GM12878 (cell line): Measurements from ENCODE around the gene TSPAN19. TPM values are rescaled to one million over a fixed set of nuclear protein-coding genes. Genes with fewer than 3 reads are reported as not detected.
"Not testable (repeated sequence)": the region's sequence is repeated elsewhere in the genome, so short reads cannot be mapped to it uniquely, and the experiment has no call there.

Experiments
- ATAC-seq: fragments of 200-7000 bp; cut with Tn5 transposase; 3 replicates; pipeline ENCODE4 v1.9.1; 2020; ENCODE audit warnings: mild to moderate bottlenecking, moderate library complexity
- BruUV-seq: library from RNA; stranded (reverse); fragments of 400-500 nt; replicated peaks from 2 replicates; lab custom pipeline; 2021; lab: Mats Ljungman, UMichigan
- CTCF ChIA-PET: fragments of 300-600 bp; sonication (Branson Sonifier 250); formaldehyde crosslinking; extraction: SDS; loops from one replicate; lab custom pipeline; 2021; ENCODE audit warnings: inconsistent platforms; lab: Yijun Ruan, JAX
- POLR2A ChIA-PET: fragments of 350-600 bp; formaldehyde crosslinking; extraction: SDS; loops from one replicate; lab custom pipeline; 2021; ENCODE audit warnings: inconsistent platforms; lab: Charles Lee
- RAD21 ChIA-PET: fragments of 300-600 bp; sonication (Branson Sonifier 250); formaldehyde crosslinking; loops from one replicate; lab custom pipeline; 2023; ENCODE audit warnings: antibody characterized with exemption; ENCODE audit not compliant: unreplicated experiment; lab: Charles Lee
- SMC1A ChIA-PET: fragments of 300-600 bp; sonication (Branson Sonifier 250); formaldehyde crosslinking; loops from one replicate; lab custom pipeline; 2023; ENCODE audit not compliant: unreplicated experiment, uncharacterized antibody; lab: Charles Lee
- DNase-seq: peaks from one replicate; pipeline ENCODE4 v3.0.0-alpha.2; 2011; ENCODE audit warnings: low read depth, low spot score
- FAIRE-seq: peaks from 3 replicates; lab custom pipeline; 2011; peaks lifted over from hg19 to GRCh38; lab: Jason Lieb, UNC
- H2AFZ ChIP-seq: 2 replicates; pipeline ENCODE4 v1.6.0; 2011; ENCODE audit warnings: low read depth, low read length, control low read depth; ENCODE audit not compliant: control insufficient read depth
- H3K27ac ChIP-seq: 2 replicates; pipeline ENCODE4 v1.5.1; 2011; ENCODE audit warnings: control low read depth; ENCODE audit not compliant: control insufficient read depth, insufficient read depth
- H3K27me3 ChIP-seq, 2 experiments: replicated peaks in 1 of 2; 2 replicates each; pipeline versions ENCODE4 v1.6.0 to v1.6.1; 2011; ENCODE audit warnings: low read length in 1 of 2; ENCODE audit not compliant: control insufficient read depth in 2 of 2, insufficient read depth in 2 of 2
- H3K36me3 ChIP-seq, 2 experiments: 2 replicates each; pipeline ENCODE4 v1.5.1; 2011; ENCODE audit warnings: low read length in 1 of 2; ENCODE audit not compliant: control insufficient read depth in 2 of 2, insufficient read depth in 2 of 2
- H3K4me1 ChIP-seq: 2 replicates; pipeline ENCODE4 v1.6.1; 2011; ENCODE audit warnings: mild to moderate bottlenecking, low read length, moderate library complexity, mixed read lengths; ENCODE audit not compliant: control insufficient read depth, insufficient read depth
- H3K4me2 ChIP-seq: 2 replicates; pipeline ENCODE4 v1.6.0; 2011; ENCODE audit warnings: control low read depth; ENCODE audit not compliant: control insufficient read depth, insufficient read depth
- H3K4me3 ChIP-seq: fragments of 200-600 bp; sonication (generic); 2 replicates; pipeline ENCODE4 v1.5.1; 2016
- H3K79me2 ChIP-seq: 2 replicates; pipeline ENCODE4 v1.6.0; 2011; ENCODE audit warnings: low read length; ENCODE audit not compliant: control insufficient read depth, insufficient read depth
- H3K9ac ChIP-seq: 2 replicates; pipeline ENCODE4 v1.8.0; 2011; ENCODE audit warnings: low read length, control low read depth, mixed read lengths; ENCODE audit not compliant: control insufficient read depth, insufficient read depth
- H3K9me3 ChIP-seq: replicated peaks from 3 replicates; pipeline ENCODE4 v1.5.1; 2011; ENCODE audit warnings: mild to moderate bottlenecking, low read length; ENCODE audit not compliant: control insufficient read depth, insufficient read depth
- H4K20me1 ChIP-seq: 2 replicates; pipeline ENCODE4 v1.6.0; 2011; ENCODE audit not compliant: control insufficient read depth, insufficient read depth
- PML ChIP-seq: IDR thresholded peaks from 2 replicates; pipeline ENCODE4 v1.6.1; 2012; ENCODE audit warnings: low read length, inconsistent platforms
- ZBED1 ChIP-seq: IDR thresholded peaks from 2 replicates; pipeline ENCODE4 v1.6.1; 2016; ENCODE audit warnings: borderline replicate concordance
- WGBS: methylation state at CpG from one replicate; pipeline ENCODE4 v1.1.6; 2016; ENCODE audit warnings: low lambda C conversion rate; ENCODE audit not compliant: insufficient replicate concordance, insufficient coverage; ENCODE audit errors: missing lambda C conversion rate; 5-methylcytosine and 5-hydroxymethylcytosine counted together
- in situ Hi-C: fragments of 300-500 bp; cut with MboI; formaldehyde crosslinking; loops from 9 replicates; pipeline ENCODE4 v1.14.3; 2018; ENCODE audit warnings: mixed read lengths
- intact Hi-C: fragments of 100-400 bp; cut with micrococcal nuclease; formaldehyde crosslinking; loops from one replicate; pipeline ENCODE4 v1.14.2; 2022; ENCODE audit not compliant: unreplicated experiment
- polyA plus RNA-seq, 11 experiments: library from polyadenylated mRNA; depleted of rRNA in 4 of 11; unstranded in 6 of 11; stranded (reverse) in 5 of 11; fragments of >200 nt; fragmentation: Nextera tagmentation in 4 of 11; fragmentation: Illumina TruSeq in 1 of 11; extraction: Ambion mirVana in 4 of 11; extraction: Trizol in 1 of 11; gene quantifications; 1 replicate in 1 of 11; 2 replicates in 10 of 11; pipeline versions ENCODE4 v1.2.1 to v1.2.3, GENCODE V29; 2011 to 2016; ENCODE audit warnings: inconsistent platforms in 2 of 11, missing spikeins in 2 of 11, low read depth in 1 of 11
- total RNA-seq, 4 experiments: library from RNA; depleted of rRNA in 3 of 4; stranded (reverse); fragments of >200 nt in 3 of 4; fragmentation: Illumina TruSeq in 1 of 4; extraction: Trizol in 1 of 4; gene quantifications; 2 replicates each; pipeline versions ENCODE4 v1.2.1 to v1.2.3, GENCODE V29; 2013 to 2021
- TF ChIP-seq, protein P1 (sequence below): IDR thresholded peaks from 2 replicates; pipeline ENCODE4 v1.6.1; 2012; ENCODE audit warnings: mild to moderate bottlenecking, low read depth, low read length
- TF ChIP-seq, protein P2 (sequence below): fragments of 450-650 bp; IDR thresholded peaks from 2 replicates; pipeline ENCODE4 v1.6.1; 2017; ENCODE audit warnings: low read depth, mild to moderate bottlenecking, moderate library complexity

TSPAN19 gene
- total and polyA plus RNA-seq, 10 of the 15 experiments (the other 5 are each of a cell fraction or from before 2014, with no cell fraction given) = not detected

GRCh38 chr12:85005615-85006014 is 30.5 kb downstream of the TSPAN19 start (continued):
- TF ChIP-seq, protein P1, sequence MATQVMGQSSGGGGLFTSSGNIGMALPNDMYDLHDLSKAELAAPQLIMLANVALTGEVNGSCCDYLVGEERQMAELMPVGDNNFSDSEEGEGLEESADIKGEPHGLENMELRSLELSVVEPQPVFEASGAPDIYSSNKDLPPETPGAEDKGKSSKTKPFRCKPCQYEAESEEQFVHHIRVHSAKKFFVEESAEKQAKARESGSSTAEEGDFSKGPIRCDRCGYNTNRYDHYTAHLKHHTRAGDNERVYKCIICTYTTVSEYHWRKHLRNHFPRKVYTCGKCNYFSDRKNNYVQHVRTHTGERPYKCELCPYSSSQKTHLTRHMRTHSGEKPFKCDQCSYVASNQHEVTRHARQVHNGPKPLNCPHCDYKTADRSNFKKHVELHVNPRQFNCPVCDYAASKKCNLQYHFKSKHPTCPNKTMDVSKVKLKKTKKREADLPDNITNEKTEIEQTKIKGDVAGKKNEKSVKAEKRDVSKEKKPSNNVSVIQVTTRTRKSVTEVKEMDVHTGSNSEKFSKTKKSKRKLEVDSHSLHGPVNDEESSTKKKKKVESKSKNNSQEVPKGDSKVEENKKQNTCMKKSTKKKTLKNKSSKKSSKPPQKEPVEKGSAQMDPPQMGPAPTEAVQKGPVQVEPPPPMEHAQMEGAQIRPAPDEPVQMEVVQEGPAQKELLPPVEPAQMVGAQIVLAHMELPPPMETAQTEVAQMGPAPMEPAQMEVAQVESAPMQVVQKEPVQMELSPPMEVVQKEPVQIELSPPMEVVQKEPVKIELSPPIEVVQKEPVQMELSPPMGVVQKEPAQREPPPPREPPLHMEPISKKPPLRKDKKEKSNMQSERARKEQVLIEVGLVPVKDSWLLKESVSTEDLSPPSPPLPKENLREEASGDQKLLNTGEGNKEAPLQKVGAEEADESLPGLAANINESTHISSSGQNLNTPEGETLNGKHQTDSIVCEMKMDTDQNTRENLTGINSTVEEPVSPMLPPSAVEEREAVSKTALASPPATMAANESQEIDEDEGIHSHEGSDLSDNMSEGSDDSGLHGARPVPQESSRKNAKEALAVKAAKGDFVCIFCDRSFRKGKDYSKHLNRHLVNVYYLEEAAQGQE = no peak
- TF ChIP-seq, protein P2, sequence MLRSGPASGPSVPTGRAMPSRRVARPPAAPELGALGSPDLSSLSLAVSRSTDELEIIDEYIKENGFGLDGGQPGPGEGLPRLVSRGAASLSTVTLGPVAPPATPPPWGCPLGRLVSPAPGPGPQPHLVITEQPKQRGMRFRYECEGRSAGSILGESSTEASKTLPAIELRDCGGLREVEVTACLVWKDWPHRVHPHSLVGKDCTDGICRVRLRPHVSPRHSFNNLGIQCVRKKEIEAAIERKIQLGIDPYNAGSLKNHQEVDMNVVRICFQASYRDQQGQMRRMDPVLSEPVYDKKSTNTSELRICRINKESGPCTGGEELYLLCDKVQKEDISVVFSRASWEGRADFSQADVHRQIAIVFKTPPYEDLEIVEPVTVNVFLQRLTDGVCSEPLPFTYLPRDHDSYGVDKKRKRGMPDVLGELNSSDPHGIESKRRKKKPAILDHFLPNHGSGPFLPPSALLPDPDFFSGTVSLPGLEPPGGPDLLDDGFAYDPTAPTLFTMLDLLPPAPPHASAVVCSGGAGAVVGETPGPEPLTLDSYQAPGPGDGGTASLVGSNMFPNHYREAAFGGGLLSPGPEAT = no peak
- TF ChIP-seq PML (no peak), ZBED1 (no peak)
- TF ChIP-seq, all 136 proteins: peak for 0

DNA sequence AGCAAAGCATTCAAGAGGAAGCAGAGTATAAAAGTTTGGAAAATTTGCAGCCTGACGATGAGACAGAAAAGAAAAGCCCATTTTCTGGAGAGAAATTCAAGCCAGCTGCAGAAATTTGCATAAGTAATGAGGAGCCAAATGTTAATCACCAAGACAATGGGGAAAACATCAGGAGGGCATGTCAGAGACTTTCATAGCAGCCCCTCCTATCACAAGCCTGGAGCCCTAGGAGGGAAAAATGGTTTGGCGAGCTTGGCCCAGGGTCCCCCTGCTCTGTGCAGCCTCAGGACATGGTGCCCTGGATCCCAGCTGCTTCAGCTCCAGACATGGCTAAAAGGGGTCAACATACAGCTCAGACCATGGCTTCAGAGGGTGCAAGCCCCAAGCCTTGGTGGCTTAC is 31.0 kb downstream of the TSPAN19 start:
- RAD21 ChIA-PET, H3K79me2 ChIP-seq, H3K4me3 ChIP-seq, H3K9ac ChIP-seq, H3K36me3 ChIP-seq, H3K9me3 ChIP-seq, H3K4me2 ChIP-seq, H3K4me1 ChIP-seq, FAIRE-seq, in situ Hi-C loops, H3K27me3 ChIP-seq, DNase-seq, H3K27ac ChIP-seq, SMC1A ChIA-PET, POLR2A ChIA-PET, CTCF ChIA-PET, BruUV-seq, ATAC-seq, H4K20me1 ChIP-seq, H2AFZ ChIP-seq, intact Hi-C loops: not testable (repeated sequence)
- WGBS = 14% methylated on average over 2 of the region's 2 CpGs
